DND-41 (cell line): ENCODE results near the gene DSCAML1.

Experiments
- ATAC-seq: fragments of 200-7000 bp; cut with Tn5 transposase; 3 replicates; pipeline ENCODE4 v1.9.1; 2021; ENCODE audit warnings: low read depth; ENCODE audit not compliant: insufficient read depth
- DNase-seq: peaks from one replicate; pipeline ENCODE4 v3.0.0-alpha.2; 2020
- H2AFZ ChIP-seq: 2 replicates; pipeline ENCODE4 v1.6.0; 2012; ENCODE audit warnings: low read depth, low read length
- H3K27ac ChIP-seq: 2 replicates; pipeline ENCODE4 v1.5.1; 2012; ENCODE audit warnings: low read length, inconsistent platforms
- H3K27me3 ChIP-seq: fragments of 200-600 bp; sonication (generic); 2 replicates; pipeline ENCODE4 v1.6.0; 2012; ENCODE audit warnings: low read length, mild to moderate bottlenecking, inconsistent platforms; ENCODE audit not compliant: insufficient read depth, poor library complexity
- H3K36me3 ChIP-seq: 2 replicates; pipeline ENCODE4 v1.5.1; 2012; ENCODE audit warnings: low read length, inconsistent platforms; ENCODE audit not compliant: insufficient read depth
- H3K4me1 ChIP-seq: 2 replicates; pipeline ENCODE4 v1.5.1; 2012; ENCODE audit warnings: mild to moderate bottlenecking, low read length; ENCODE audit not compliant: insufficient read depth
- H3K4me2 ChIP-seq: 2 replicates; pipeline ENCODE4 v1.6.0; 2012; ENCODE audit warnings: mild to moderate bottlenecking, moderate library complexity, low read length, inconsistent platforms; ENCODE audit not compliant: insufficient read depth
- H3K4me3 ChIP-seq, 2 experiments: fragments of 200-600 bp in 1 of 2; shearing (Covaris generic) in 1 of 2; 2 replicates each; pipeline ENCODE4 v1.5.1; 2012 to 2016; ENCODE audit warnings: inconsistent platforms in 2 of 2, low read length in 2 of 2, mild to moderate bottlenecking in 2 of 2, low read depth in 1 of 2, moderate library complexity in 1 of 2
- H3K79me2 ChIP-seq: 2 replicates; pipeline ENCODE4 v1.6.0; 2012; ENCODE audit warnings: low read length, inconsistent platforms; ENCODE audit not compliant: insufficient read depth
- H3K9ac ChIP-seq: 2 replicates; pipeline ENCODE4 v1.6.0; 2012; ENCODE audit warnings: low read depth, mild to moderate bottlenecking, inconsistent platforms, low read length, moderate library complexity
- H3K9me3 ChIP-seq: 2 replicates; pipeline ENCODE4 v1.5.1; 2012; ENCODE audit warnings: low read length, moderate library complexity, mild to moderate bottlenecking, inconsistent platforms; ENCODE audit not compliant: insufficient read depth, severe bottlenecking
- H4K20me1 ChIP-seq: 2 replicates; pipeline ENCODE4 v1.6.0; 2012; ENCODE audit warnings: low read length; ENCODE audit not compliant: insufficient read depth
- EZH2 ChIP-seq: IDR thresholded peaks from 3 replicates; pipeline ENCODE4 v1.6.1; 2012; ENCODE audit warnings: borderline replicate concordance, low read depth, mild to moderate bottlenecking, moderate library complexity, low read length, inconsistent platforms; ENCODE audit not compliant: severe bottlenecking
- TF ChIP-seq, protein P1 (sequence below): IDR thresholded peaks from 2 replicates; pipeline ENCODE4 v1.5.1; 2012; ENCODE audit warnings: borderline replicate concordance, low read length, moderate library complexity, mild to moderate bottlenecking; ENCODE audit not compliant: poor library complexity, severe bottlenecking; ENCODE audit errors: extremely low read depth

The DSCAML1 gene

DNA sequence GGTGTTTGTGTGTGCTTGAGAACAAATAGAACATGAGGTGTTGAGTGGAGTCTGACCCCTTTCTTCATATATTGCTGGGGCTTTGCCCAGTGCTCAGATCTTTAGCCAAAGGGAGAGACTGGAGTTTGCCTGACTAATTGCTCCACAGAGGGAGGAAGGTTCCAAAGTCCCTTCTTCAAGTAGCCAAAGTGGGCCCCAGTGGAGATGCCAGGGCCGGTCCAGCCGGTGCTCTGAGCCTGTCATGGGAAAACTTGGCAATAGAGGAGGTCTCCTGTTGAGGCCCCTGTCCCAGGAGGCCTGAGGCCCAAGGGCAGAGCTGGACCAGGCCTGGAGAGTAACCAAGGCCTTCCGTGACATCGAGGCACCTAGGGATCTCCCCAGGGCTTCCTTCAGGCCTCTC lies 112.3 kb downstream of the DSCAML1 start:
- Histone ChIP-seq H3K4me3 (no peak overlapping the region), H3K27me3 (no peaks in the 10 kb centered on the region), H3K4me2 (no peak overlapping the region), H2AFZ (no peak overlapping the region), H3K4me1 (no peaks in the 10 kb centered on the region), H4K20me1 (peaks cover 38% of the 10 kb centered on the region), H3K9me3 (no peaks in the 10 kb centered on the region), H3K79me2 (no peaks in the 10 kb centered on the region), H3K36me3 (no peaks in the 10 kb centered on the region), H3K27ac (no peak overlapping the region), H3K9ac (no peak overlapping the region)
- TF ChIP-seq, protein P1, sequence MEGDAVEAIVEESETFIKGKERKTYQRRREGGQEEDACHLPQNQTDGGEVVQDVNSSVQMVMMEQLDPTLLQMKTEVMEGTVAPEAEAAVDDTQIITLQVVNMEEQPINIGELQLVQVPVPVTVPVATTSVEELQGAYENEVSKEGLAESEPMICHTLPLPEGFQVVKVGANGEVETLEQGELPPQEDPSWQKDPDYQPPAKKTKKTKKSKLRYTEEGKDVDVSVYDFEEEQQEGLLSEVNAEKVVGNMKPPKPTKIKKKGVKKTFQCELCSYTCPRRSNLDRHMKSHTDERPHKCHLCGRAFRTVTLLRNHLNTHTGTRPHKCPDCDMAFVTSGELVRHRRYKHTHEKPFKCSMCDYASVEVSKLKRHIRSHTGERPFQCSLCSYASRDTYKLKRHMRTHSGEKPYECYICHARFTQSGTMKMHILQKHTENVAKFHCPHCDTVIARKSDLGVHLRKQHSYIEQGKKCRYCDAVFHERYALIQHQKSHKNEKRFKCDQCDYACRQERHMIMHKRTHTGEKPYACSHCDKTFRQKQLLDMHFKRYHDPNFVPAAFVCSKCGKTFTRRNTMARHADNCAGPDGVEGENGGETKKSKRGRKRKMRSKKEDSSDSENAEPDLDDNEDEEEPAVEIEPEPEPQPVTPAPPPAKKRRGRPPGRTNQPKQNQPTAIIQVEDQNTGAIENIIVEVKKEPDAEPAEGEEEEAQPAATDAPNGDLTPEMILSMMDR = no peak
- TF ChIP-seq EZH2 = no peak
- ATAC-seq (no peak), DNase-seq (no peak)

DNA sequence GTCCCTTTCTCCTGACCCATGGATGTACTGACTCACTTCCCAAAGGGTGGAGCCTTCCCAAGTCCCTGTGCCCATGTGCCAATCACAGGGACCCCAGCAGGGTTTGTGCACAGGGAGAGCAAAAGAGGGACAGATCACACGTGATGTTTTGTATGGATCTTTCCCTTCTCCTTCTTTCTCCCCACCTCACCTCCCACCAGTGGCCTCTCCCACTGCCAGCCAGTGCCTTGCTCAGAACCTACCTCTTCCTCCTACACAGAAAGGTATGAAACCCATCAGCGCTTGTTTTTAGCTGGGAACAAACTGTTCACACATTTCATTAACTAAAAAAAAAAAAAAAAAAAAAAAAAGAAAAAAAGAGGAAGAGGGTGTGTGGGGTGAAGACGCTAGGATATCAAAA lies 112.9 kb downstream of the DSCAML1 start:
- H3K4me2 ChIP-seq = no peak overlapping the region

DNA sequence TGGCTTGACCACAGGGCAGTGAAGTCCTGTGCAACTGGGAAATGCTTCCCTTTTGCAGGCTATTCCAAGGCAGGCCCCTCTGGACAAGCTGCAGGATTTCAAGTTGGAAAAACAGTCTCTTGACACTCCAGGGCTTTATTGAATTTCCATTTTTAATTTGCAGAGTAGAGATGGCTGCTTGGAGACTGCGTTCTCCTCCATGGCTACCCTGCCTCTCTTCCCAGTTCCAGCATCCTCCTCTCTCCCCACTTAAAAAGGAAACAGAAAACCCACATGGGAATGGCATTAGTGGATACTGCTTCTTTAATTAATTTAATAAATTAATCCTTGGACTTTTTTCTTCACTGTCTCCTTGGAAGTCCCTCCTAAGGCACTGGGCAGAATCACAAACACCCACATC lies 115.6 kb downstream of the DSCAML1 start:
- Histone ChIP-seq H3K27me3 (no peaks in the 10 kb centered on the region), H3K27ac (no peak overlapping the region), H3K9me3 (no peaks in the 10 kb centered on the region), H3K79me2 (no peaks in the 10 kb centered on the region), H3K4me2 (no peak overlapping the region), H4K20me1 (peaks cover 42% of the 10 kb centered on the region), H3K4me3 (no peak overlapping the region), H3K36me3 (no peaks in the 10 kb centered on the region), H2AFZ (no peak overlapping the region), H3K9ac (no peak overlapping the region), H3K4me1 (no peaks in the 10 kb centered on the region)
- ATAC-seq (no peak), DNase-seq (no peak)
- TF ChIP-seq, protein P1 = no peak
- no peak for TF ChIP-seq EZH2

More for the DNA sequence above, 112.9 kb downstream of the DSCAML1 start:
- no peak for DNase-seq
- Histone ChIP-seq H3K27ac (no peak overlapping the region), H3K4me1 (no peaks in the 10 kb centered on the region), H3K79me2 (no peaks in the 10 kb centered on the region), H3K9ac (no peak overlapping the region), H3K36me3 (no peaks in the 10 kb centered on the region), H3K27me3 (no peaks in the 10 kb centered on the region), H4K20me1 (peaks cover 38% of the 10 kb centered on the region), H3K9me3 (no peaks in the 10 kb centered on the region), H2AFZ (no peak overlapping the region), H3K4me3 (no peak overlapping the region)
- TF ChIP-seq, protein P1 = no peak
- no peak for TF ChIP-seq EZH2
- no peak for ATAC-seq

DNA sequence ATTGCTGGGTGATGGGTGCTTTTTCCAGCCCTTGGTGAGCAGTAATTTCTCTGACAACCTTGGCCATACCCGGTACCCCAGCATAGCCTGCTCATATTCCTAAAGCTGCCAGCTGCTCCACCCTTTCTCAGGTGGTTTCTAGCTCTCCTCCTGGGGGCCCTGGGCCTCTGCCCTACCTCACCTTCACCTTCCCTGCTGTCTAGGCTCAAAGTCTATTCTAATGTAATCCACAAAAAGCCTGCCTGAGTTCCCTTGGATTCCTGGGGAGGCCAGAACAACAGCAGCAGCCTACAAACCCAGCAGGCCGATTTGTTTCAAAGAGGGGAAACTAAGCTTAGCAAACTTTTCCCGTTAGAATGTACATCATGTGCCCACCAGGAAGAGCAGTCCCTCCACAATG lies 117.6 kb downstream of the DSCAML1 start:
- Histone ChIP-seq H3K36me3 (no peaks in the 10 kb centered on the region), H3K4me3 (no peak overlapping the region), H3K79me2 (no peaks in the 10 kb centered on the region), H3K4me2 (no peak overlapping the region), H3K9me3 (no peaks in the 10 kb centered on the region), H3K4me1 (no peaks in the 10 kb centered on the region), H3K9ac (no peak overlapping the region), H2AFZ (no peak overlapping the region), H4K20me1 (peaks cover 40% of the 10 kb centered on the region), H3K27ac (no peak overlapping the region), H3K27me3 (no peaks in the 10 kb centered on the region)
- TF ChIP-seq, protein P1 = no peak
- TF ChIP-seq EZH2 = no peak
- ATAC-seq (no peak), DNase-seq (no peak)
